Measurements from ENCODE around the gene CYB5R2.

CYB5R2 gene

GRCh38 chr11:7657306-7658025 is 15.8 kb downstream of the CYB5R2 start:
- H3K36me3 ChIP-seq (replicated peaks) = no peaks in the 10 kb centered on the region
- H3K4me3 ChIP-seq (ENCODE audit: low read depth, low read length) = no peak overlapping the region
- peak; percentile 69 for TF ChIP-seq CTCF (IDR thresholded peaks at IDR 0.05; ENCODE audit: low read depth, low read length, missing control alignments)
- H3K27me3 ChIP-seq (replicated peaks) = no peaks in the 10 kb centered on the region
- in situ Hi-C loops (cut with HindIII; ENCODE audit: low pct_ligation_motif_present, low sequenced_read_pairs) = no loop called here
- no peak overlapping the region for H3K27ac ChIP-seq
- DNase-seq = peak; percentile 61

- DNase-seq = no peak
- H3K4me3 ChIP-seq (ENCODE audit: low read depth, low read length) = no peak overlapping the region
- no peaks in the 10 kb centered on the region for H3K27me3 ChIP-seq (replicated peaks)
- TF ChIP-seq CTCF (IDR thresholded peaks at IDR 0.05; ENCODE audit: low read depth, low read length, missing control alignments) = no peak
- in situ Hi-C loops (cut with HindIII; ENCODE audit: low pct_ligation_motif_present, low sequenced_read_pairs) = no loop called here
- no peak overlapping the region for H3K27ac ChIP-seq
- H3K36me3 ChIP-seq (replicated peaks) = no peaks in the 10 kb centered on the region
Observed at GRCh38 chr11:7656704-7657103, 16.6 kb downstream of the CYB5R2 start.

GRCh38 chr11:7655253-7656217 is 17.8 kb downstream of the CYB5R2 start:
- Histone ChIP-seq H3K27ac (no peak overlapping the region), H3K27me3 (replicated peaks) (no peaks in the 10 kb centered on the region), H3K4me3 (ENCODE audit: low read depth, low read length) (no peak overlapping the region), H3K36me3 (replicated peaks) (no peaks in the 10 kb centered on the region)
- DNase-seq = no peak
- in situ Hi-C loops (cut with HindIII; ENCODE audit: low pct_ligation_motif_present, low sequenced_read_pairs) = no loop called here
- no peak for TF ChIP-seq CTCF (IDR thresholded peaks at IDR 0.05; ENCODE audit: low read depth, low read length, missing control alignments)

DNA sequence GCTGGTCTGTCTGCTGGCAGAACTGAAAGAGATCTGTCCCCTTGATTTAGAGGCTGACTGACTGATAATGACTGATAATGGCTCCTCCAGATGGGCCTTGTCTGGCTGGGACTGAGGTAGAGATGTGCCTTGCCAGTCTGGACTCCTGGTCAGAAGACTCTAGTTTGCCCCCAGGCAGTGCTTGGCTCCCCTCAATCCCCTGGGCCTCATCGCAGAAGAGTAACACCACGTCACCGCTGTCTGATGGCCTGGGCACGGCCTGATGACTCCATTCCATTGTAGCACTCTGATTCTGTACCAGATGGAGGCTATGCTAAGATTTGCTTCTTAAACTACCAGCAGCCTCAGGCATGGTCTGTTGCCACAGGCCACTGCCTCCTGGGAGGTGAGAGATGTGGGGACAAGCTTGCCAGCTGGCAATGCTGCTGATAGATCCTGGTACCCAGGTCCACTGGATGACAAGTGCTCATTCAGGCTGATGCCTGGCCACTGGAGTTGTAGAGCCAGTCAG is 19.1 kb downstream of the CYB5R2 start:
- no peak for DNase-seq
- no peaks in the 10 kb centered on the region for H3K36me3 ChIP-seq (replicated peaks)
- no peaks in the 10 kb centered on the region for H3K27me3 ChIP-seq (replicated peaks)
- no peak overlapping the region for H3K27ac ChIP-seq
- H3K4me3 ChIP-seq (ENCODE audit: low read depth, low read length) = no peak overlapping the region
- in situ Hi-C loops (cut with HindIII; ENCODE audit: low pct_ligation_motif_present, low sequenced_read_pairs) = no loop called here
- TF ChIP-seq CTCF (IDR thresholded peaks at IDR 0.05; ENCODE audit: low read depth, low read length, missing control alignments) = no peak

GRCh38 chr11:7651700-7652099 is 21.6 kb downstream of the CYB5R2 start:
- TF ChIP-seq CTCF (IDR thresholded peaks at IDR 0.05; ENCODE audit: low read depth, low read length, missing control alignments) = no peak
- H3K27me3 ChIP-seq (replicated peaks) = no peaks in the 10 kb centered on the region
- H3K4me3 ChIP-seq (ENCODE audit: low read depth, low read length) = no peak overlapping the region
- no peaks in the 10 kb centered on the region for H3K36me3 ChIP-seq (replicated peaks)
- in situ Hi-C loops (cut with HindIII; ENCODE audit: low pct_ligation_motif_present, low sequenced_read_pairs) = no loop called here
- no peak overlapping the region for H3K27ac ChIP-seq
- DNase-seq = no peak

All from brain microvascular endothelial cell (primary cell).